Ascending aorta (tissue), 2 donors: ENCODE measurements around the gene GALNT13. TPM values are rescaled to one million over a fixed set of nuclear protein-coding genes. Genes with fewer than 3 reads are reported as not detected.

Experiments used
- DNase-seq, 2 donors: peaks; one replicate each; pipeline ENCODE4 v3.0.0-alpha.2; 2019; ENCODE audit warnings: low spot score in 2 of 2
- H3K27ac ChIP-seq, 2 donors: fragments of 200-600 bp; sonication (generic); one replicate each; pipeline ENCODE4 v1.5.1; 2016 to 2017; ENCODE audit warnings: mild to moderate bottlenecking in 1 of 2
- H3K27me3 ChIP-seq: fragments of 200-600 bp; sonication (generic); one replicate; pipeline ENCODE4 v1.5.1; 2017
- H3K36me3 ChIP-seq, 2 donors: fragments of 200-600 bp; sonication (generic); one replicate each; pipeline ENCODE4 v1.5.1; 2016
- H3K4me1 ChIP-seq, 2 donors: fragments of 200-600 bp; sonication (generic); one replicate each; pipeline ENCODE4 v1.5.1; 2016 to 2017; ENCODE audit warnings: mild to moderate bottlenecking in 1 of 2
- H3K4me3 ChIP-seq, 2 donors: fragments of 200-600 bp; sonication (generic); one replicate each; pipeline ENCODE4 v1.5.1; 2016 to 2017; ENCODE audit warnings: mild to moderate bottlenecking in 1 of 2
- H3K9me3 ChIP-seq, 2 donors: fragments of 200-600 bp; sonication (generic); one replicate each; pipeline ENCODE4 v1.5.1; 2016
- intact Hi-C: fragments of 100-400 bp; cut with DNase I; formaldehyde crosslinking; loops from one replicate; pipeline ENCODE4 v1.15.1; 2023
- total RNA-seq: library from RNA; depleted of rRNA; stranded (reverse); fragments of >200 nt; gene quantifications from one replicate; pipeline ENCODE4 v1.1.0, GENCODE V29; 2016
- TF ChIP-seq, protein P1 (sequence below), 3 experiments: fragments of 200-600 bp in 2 of 3; fragments of 450-650 bp in 1 of 3; sonication (generic) in 2 of 3; IDR thresholded peaks; one replicate each; pipeline ENCODE4 v1.5.1; 2016 to 2019; ENCODE audit warnings: antibody characterized with exemption in 3 of 3, mild to moderate bottlenecking in 1 of 3, moderate library complexity in 1 of 3

Gene GALNT13
- total RNA-seq, 1 donor from 2014 or later: not detected

DNA sequence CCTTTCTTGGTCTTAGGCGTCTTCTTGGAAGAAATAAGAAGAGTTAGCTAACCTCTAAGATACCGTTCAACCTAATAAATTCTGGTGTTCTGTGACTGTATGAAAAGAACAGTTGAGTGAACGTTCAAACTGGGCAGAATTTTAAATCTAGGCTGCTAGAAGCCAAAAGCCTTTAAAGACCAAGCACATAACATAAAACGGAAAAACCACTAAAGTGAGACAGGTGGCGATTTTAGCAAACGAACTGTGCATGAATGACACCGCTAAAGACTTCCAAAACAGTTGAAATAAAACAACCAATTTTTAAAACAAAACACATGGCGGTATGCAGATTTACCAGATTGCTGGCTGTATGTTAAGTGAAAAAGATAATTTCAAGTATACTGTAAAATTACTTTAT lies 73.1 kb downstream of the GALNT13 start:
- Histone ChIP-seq H3K4me3 (no peak overlapping the region), H3K27ac (no peak overlapping the region), H3K27me3 (no peaks in the 10 kb centered on the region), H3K36me3 (no peaks in the 10 kb centered on the region), H3K4me1 (no peaks in the 10 kb centered on the region), H3K9me3 (no peaks in the 10 kb centered on the region)
- DNase-seq: no peak
- TF ChIP-seq, protein P1, sequence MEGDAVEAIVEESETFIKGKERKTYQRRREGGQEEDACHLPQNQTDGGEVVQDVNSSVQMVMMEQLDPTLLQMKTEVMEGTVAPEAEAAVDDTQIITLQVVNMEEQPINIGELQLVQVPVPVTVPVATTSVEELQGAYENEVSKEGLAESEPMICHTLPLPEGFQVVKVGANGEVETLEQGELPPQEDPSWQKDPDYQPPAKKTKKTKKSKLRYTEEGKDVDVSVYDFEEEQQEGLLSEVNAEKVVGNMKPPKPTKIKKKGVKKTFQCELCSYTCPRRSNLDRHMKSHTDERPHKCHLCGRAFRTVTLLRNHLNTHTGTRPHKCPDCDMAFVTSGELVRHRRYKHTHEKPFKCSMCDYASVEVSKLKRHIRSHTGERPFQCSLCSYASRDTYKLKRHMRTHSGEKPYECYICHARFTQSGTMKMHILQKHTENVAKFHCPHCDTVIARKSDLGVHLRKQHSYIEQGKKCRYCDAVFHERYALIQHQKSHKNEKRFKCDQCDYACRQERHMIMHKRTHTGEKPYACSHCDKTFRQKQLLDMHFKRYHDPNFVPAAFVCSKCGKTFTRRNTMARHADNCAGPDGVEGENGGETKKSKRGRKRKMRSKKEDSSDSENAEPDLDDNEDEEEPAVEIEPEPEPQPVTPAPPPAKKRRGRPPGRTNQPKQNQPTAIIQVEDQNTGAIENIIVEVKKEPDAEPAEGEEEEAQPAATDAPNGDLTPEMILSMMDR (IDR thresholded peaks at IDR 0.05): no peak
- intact Hi-C loops: no loop called here

DNA sequence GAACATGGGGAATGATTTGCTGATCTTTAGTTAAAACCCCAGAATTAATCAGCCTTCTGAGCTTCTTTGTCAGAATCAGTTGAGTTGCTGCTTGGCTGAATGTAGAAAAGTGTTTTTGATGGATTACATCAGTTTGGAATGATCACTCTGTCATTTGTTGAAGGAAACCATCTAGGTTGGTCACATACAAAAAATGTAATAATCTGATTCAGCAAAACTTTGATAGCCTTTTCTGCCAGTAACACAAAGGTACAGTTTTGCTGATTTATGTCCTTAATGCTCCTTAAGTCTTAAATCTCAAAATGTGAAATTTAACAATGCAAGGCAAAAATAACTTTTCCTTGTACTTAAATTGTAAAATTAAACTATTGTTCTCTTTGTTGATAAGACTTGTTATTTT lies 74.3 kb downstream of the GALNT13 start:
- TF ChIP-seq, protein P1 (IDR thresholded peaks at IDR 0.05): no peak
- DNase-seq: no peak

DNA sequence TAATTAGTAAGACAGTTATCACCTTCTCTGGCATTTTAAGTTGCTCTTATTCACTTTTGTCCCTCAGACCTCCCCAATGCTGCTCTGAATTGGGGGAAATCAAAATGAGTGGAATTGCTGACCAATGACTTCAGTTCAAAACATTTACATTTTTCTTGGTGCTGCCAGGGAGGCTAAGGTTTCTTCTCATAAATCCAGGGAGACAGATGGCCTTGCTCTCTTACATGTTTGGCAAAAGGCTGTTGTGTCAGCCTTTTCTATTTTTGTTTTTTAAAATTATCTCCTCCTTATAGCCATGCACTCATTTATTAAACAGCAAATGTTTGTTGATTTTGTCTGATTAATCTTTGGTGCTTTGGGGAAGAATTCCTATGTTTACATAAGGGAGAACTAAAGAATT lies 82.0 kb downstream of the GALNT13 start:
- no peak for DNase-seq
- intact Hi-C loops: no loop called here
- Histone ChIP-seq H3K4me1 (no peaks in the 10 kb centered on the region), H3K27ac (no peak overlapping the region), H3K4me3 (no peak overlapping the region), H3K27me3 (no peaks in the 10 kb centered on the region), H3K9me3 (no peaks in the 10 kb centered on the region), H3K36me3 (no peaks in the 10 kb centered on the region)
- TF ChIP-seq, protein P1 (IDR thresholded peaks at IDR 0.05): no peak

More for the DNA sequence above, 74.3 kb downstream of the GALNT13 start:
- H3K4me3 ChIP-seq: no peak overlapping the region
- no peaks in the 10 kb centered on the region for H3K27me3 ChIP-seq
- H3K9me3 ChIP-seq: no peaks in the 10 kb centered on the region
- no peaks in the 10 kb centered on the region for H3K36me3 ChIP-seq
- H3K4me1 ChIP-seq: no peaks in the 10 kb centered on the region
- H3K27ac ChIP-seq: no peak overlapping the region
- intact Hi-C loops: no loop called here

DNA sequence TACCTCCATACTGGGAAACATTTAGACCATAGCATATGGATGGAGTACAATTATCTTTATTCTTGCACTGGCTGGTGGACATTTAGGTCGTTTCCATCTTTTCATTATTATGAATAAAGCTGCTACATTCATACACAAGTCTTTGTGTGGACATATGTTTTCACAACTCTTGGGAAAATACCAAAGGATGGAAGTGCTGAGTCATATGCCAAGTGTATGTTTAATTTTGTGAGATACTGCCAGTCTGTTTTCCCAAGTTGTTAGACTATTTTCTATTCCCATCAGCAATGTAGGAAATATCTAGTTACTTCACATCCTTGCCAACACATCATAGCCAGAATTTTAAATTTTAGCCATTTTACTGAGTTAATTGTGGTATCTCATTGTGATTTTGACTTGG lies 91.5 kb downstream of the GALNT13 start:
- Histone ChIP-seq H3K9me3 (no peaks in the 10 kb centered on the region), H3K36me3 (no peaks in the 10 kb centered on the region), H3K4me3 (no peak overlapping the region), H3K27ac (no peak overlapping the region), H3K4me1 (no peaks in the 10 kb centered on the region), H3K27me3 (no peaks in the 10 kb centered on the region)
- intact Hi-C loops: no loop called here
- TF ChIP-seq, protein P1 (IDR thresholded peaks at IDR 0.05): no peak
- DNase-seq: no peak

DNA sequence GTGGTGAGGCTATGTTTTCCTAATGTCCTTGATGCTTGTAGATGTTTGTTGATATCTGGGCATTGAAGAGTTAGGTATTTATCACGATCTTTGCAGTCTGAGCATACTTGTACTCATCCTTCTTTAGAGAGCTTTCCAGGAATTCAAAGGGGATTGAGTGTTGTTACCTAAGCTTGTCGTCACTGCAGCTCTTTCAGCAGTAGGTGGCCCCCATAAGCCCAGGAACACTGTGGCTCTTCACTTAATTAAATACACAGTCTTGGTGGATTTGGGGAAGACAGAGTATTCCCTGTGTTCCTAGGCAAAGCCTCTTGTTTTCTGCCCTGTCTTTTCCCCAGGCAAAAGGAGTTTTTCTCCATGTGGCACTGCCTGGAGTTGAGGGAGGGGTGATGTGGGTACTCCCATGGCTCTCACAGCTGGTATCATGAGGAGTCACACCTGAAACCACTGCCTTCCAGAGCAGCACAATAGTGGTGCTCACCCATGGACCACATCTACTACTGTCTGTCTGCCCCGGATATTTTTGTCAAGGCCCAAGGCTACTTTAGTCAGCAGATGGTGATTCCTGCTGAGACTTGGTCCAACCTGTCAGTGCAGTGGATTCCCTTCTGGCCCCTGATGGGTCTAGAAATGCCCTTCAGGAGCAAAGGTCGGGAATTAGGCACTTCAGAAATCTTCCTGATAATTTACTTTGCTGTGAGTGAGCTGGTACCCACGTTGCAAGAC lies 95.7 kb downstream of the GALNT13 start:
- intact Hi-C loops: no loop called here
- TF ChIP-seq, protein P1 (IDR thresholded peaks at IDR 0.05): no peak
- Histone ChIP-seq H3K27me3 (no peaks in the 10 kb centered on the region), H3K9me3 (no peaks in the 10 kb centered on the region), H3K4me3 (no peak overlapping the region), H3K27ac (no peak overlapping the region), H3K4me1 (no peaks in the 10 kb centered on the region), H3K36me3 (no peaks in the 10 kb centered on the region)
- no peak for DNase-seq
